SK-N-SH treated with all-trans-retinoic acid at 6 μM for 48 hours (cell line): ENCODE results near the gene AS3MT.

Experiments used
- ARNTL ChIP-seq: fragments of 450-650 bp; formaldehyde crosslinking; IDR thresholded peaks from 2 replicates; pipeline ENCODE4 v1.5.0; 2020; ENCODE audit warnings: low read depth, mild to moderate bottlenecking, moderate library complexity, borderline replicate concordance
- CSDC2 ChIP-seq: fragments of 250-450 bp; sonication (Bioruptor Pico); IDR thresholded peaks from 2 replicates; pipeline ENCODE4 v1.5.0; 2020; ENCODE audit warnings: mild to moderate bottlenecking, moderate library complexity
- PPARA ChIP-seq: fragments of 250-450 bp; sonication (Bioruptor Pico); IDR thresholded peaks from 2 replicates; pipeline ENCODE4 v1.5.0; 2020; ENCODE audit warnings: mild to moderate bottlenecking, borderline replicate concordance
- TCF4 ChIP-seq: fragments of 250-450 bp; sonication (Bioruptor Pico); IDR thresholded peaks from 2 replicates; pipeline ENCODE4 v1.8.0; 2021; ENCODE audit warnings: mild to moderate bottlenecking, moderate library complexity, borderline replicate concordance
- TOX ChIP-seq: fragments of 250-450 bp; sonication (Bioruptor Pico); IDR thresholded peaks from 2 replicates; pipeline ENCODE4 v1.8.0; 2021; ENCODE audit warnings: mild to moderate bottlenecking, moderate library complexity, borderline replicate concordance
- ZNF70 ChIP-seq: fragments of 450-650 bp; formaldehyde crosslinking; IDR thresholded peaks from 2 replicates; pipeline ENCODE4 v1.5.0; 2020; ENCODE audit warnings: mild to moderate bottlenecking, moderate library complexity
- ZNF8 ChIP-seq: fragments of 450-650 bp; formaldehyde crosslinking; IDR thresholded peaks from 2 replicates; pipeline ENCODE4 v1.5.0; 2020; ENCODE audit warnings: mild to moderate bottlenecking, moderate library complexity
- TF ChIP-seq, protein P1 (sequence below): fragments of 250-450 bp; sonication (Bioruptor Pico); IDR thresholded peaks from 2 replicates; pipeline ENCODE4 v1.8.0; 2020; ENCODE audit warnings: mild to moderate bottlenecking, moderate library complexity, borderline replicate concordance
- TF ChIP-seq, protein P2 (sequence below): fragments of 250-450 bp; sonication (Bioruptor Pico); IDR thresholded peaks from 2 replicates; pipeline ENCODE4 v1.5.1; 2021; ENCODE audit warnings: mild to moderate bottlenecking, moderate library complexity

- TF ChIP-seq, protein P1, sequence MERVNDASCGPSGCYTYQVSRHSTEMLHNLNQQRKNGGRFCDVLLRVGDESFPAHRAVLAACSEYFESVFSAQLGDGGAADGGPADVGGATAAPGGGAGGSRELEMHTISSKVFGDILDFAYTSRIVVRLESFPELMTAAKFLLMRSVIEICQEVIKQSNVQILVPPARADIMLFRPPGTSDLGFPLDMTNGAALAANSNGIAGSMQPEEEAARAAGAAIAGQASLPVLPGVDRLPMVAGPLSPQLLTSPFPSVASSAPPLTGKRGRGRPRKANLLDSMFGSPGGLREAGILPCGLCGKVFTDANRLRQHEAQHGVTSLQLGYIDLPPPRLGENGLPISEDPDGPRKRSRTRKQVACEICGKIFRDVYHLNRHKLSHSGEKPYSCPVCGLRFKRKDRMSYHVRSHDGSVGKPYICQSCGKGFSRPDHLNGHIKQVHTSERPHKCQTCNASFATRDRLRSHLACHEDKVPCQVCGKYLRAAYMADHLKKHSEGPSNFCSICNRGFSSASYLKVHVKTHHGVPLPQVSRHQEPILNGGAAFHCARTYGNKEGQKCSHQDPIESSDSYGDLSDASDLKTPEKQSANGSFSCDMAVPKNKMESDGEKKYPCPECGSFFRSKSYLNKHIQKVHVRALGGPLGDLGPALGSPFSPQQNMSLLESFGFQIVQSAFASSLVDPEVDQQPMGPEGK (CRISPR knock-in tag): no peak
- TF ChIP-seq ZNF70 (CRISPR knock-in tag): no peak
- no peak for TF ChIP-seq ARNTL (CRISPR knock-in tag)
- no peak for TF ChIP-seq ZNF8 (CRISPR knock-in tag)
- no peak for TF ChIP-seq TCF4
- TF ChIP-seq PPARA (CRISPR knock-in tag): no peak
- TF ChIP-seq, protein P2, sequence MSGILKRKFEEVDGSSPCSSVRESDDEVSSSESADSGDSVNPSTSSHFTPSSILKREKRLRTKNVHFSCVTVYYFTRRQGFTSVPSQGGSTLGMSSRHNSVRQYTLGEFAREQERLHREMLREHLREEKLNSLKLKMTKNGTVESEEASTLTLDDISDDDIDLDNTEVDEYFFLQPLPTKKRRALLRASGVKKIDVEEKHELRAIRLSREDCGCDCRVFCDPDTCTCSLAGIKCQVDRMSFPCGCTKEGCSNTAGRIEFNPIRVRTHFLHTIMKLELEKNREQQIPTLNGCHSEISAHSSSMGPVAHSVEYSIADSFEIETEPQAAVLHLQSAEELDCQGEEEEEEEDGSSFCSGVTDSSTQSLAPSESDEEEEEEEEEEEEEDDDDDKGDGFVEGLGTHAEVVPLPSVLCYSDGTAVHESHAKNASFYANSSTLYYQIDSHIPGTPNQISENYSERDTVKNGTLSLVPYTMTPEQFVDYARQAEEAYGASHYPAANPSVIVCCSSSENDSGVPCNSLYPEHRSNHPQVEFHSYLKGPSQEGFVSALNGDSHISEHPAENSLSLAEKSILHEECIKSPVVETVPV: no peak
- no peak for TF ChIP-seq CSDC2 (CRISPR knock-in tag)
- TF ChIP-seq TOX (CRISPR knock-in tag): no peak
These were observed 80.6 kb downstream of the AS3MT start for GRCh38 chr10:102949916-102950315.
